ENCODE results near the gene CSRNP2. TPM values are rescaled to one million over a fixed set of nuclear protein-coding genes. Genes with fewer than 3 reads are reported as not detected.

CSRNP2 gene
- total and polyA plus RNA-seq, 2 experiments from 2014 or later = 6.9 to 30.9 TPM

DNA sequence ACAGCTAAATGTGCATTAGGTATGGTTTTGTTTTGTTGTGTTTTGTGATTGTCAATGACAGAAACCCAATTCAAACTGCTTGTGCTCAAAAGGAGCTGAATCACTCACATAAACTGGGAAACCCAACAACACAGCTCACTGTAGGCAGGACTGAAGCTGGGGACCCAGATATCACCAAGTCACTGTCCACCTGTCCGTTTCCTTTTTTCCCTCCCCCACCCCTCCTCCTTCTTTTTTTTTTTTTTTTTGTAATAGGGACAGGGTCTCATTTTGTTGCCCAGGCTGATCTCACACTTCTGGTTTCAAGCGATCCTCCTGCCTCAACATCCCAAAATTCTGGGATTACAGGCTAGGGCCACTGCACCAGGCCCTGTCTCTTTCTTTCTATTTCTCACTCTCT lies 50.3 kb downstream of the CSRNP2 start (continued):
- TF ChIP-seq, protein P1, sequence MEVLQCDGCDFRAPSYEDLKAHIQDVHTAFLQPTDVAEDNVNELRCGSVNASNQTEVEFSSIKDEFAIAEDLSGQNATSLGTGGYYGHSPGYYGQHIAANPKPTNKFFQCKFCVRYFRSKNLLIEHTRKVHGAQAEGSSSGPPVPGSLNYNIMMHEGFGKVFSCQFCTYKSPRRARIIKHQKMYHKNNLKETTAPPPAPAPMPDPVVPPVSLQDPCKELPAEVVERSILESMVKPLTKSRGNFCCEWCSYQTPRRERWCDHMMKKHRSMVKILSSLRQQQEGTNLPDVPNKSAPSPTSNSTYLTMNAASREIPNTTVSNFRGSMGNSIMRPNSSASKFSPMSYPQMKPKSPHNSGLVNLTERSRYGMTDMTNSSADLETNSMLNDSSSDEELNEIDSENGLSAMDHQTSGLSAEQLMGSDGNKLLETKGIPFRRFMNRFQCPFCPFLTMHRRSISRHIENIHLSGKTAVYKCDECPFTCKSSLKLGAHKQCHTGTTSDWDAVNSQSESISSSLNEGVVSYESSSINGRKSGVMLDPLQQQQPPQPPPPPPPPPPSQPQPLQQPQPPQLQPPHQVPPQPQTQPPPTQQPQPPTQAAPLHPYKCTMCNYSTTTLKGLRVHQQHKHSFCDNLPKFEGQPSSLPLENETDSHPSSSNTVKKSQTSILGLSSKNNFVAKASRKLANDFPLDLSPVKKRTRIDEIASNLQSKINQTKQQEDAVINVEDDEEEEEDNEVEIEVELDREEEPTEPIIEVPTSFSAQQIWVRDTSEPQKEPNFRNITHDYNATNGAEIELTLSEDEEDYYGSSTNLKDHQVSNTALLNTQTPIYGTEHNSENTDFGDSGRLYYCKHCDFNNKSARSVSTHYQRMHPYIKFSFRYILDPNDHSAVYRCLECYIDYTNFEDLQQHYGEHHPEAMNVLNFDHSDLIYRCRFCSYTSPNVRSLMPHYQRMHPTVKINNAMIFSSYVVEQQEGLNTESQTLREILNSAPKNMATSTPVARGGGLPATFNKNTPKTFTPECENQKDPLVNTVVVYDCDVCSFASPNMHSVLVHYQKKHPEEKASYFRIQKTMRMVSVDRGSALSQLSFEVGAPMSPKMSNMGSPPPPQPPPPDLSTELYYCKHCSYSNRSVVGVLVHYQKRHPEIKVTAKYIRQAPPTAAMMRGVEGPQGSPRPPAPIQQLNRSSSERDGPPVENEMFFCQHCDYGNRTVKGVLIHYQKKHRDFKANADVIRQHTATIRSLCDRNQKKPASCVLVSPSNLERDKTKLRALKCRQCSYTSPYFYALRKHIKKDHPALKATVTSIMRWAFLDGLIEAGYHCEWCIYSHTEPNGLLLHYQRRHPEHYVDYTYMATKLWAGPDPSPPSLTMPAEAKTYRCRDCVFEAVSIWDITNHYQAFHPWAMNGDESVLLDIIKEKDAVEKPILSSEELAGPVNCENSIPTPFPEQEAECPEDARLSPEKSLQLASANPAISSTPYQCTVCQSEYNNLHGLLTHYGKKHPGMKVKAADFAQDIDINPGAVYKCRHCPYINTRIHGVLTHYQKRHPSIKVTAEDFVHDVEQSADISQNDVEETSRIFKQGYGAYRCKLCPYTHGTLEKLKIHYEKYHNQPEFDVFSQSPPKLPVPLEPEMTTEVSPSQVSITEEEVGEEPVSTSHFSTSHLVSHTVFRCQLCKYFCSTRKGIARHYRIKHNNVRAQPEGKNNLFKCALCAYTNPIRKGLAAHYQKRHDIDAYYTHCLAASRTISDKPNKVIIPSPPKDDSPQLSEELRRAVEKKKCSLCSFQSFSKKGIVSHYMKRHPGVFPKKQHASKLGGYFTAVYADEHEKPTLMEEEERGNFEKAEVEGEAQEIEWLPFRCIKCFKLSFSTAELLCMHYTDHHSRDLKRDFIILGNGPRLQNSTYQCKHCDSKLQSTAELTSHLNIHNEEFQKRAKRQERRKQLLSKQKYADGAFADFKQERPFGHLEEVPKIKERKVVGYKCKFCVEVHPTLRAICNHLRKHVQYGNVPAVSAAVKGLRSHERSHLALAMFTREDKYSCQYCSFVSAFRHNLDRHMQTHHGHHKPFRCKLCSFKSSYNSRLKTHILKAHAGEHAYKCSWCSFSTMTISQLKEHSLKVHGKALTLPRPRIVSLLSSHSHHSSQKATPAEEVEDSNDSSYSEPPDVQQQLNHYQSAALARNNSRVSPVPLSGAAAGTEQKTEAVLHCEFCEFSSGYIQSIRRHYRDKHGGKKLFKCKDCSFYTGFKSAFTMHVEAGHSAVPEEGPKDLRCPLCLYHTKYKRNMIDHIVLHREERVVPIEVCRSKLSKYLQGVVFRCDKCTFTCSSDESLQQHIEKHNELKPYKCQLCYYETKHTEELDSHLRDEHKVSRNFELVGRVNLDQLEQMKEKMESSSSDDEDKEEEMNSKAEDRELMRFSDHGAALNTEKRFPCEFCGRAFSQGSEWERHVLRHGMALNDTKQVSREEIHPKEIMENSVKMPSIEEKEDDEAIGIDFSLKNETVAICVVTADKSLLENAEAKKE (CRISPR knock-in tag; IDR thresholded peaks at IDR 0.05) = no peak
- TF ChIP-seq CTCF (conservative IDR thresholded peaks at IDR 0.05; ENCODE audit: low read depth in 2 of 2) (no peak), POLR2AphosphoS5 (IDR thresholded peaks at IDR 0.05; ENCODE audit: low read depth) (no peak), JUNB (IDR thresholded peaks at IDR 0.05; ENCODE audit: unreplicated experiment) (no peak), NANOG (IDR thresholded peaks at IDR 0.05; ENCODE audit: borderline replicate concordance) (no peak)

DNA sequence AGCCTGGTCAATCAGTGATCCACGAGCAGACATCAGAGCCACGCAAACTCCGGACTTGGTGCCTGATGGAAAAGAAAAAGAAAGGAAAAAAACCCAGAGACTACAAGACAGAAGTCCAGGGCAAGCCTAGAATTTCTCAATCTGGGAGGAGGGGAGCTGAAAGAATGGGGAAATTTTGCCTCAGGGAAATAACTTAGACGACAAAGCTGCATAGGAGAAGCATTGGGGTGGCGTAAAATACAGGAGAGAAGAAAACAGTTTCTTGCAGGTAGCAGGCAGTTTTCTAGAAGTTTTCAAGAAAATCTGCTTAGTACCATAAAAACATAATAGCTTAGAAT lies 54.6 kb downstream of the CSRNP2 start:
- peaks cover 18% of the 10 kb centered on the region for H3K79me2 ChIP-seq (replicated peaks; ENCODE audit: insufficient read depth)
- Mint-ChIP-seq H3K4me1 (peaks cover 35% of the 10 kb centered on the region), H3K27me3 (ENCODE audit: insufficient read depth, low read depth, poor library complexity) (peaks cover 9% of the 10 kb centered on the region), H3K4me3 (no peak overlapping the region), H3K36me3 (ENCODE audit: low read depth) (no peaks in the 10 kb centered on the region), H3K27ac (no peak overlapping the region), H3K9me3 (no peaks in the 10 kb centered on the region)
- no peaks in the 10 kb centered on the region for H3K9me2 ChIP-seq (ENCODE audit: insufficient read depth)
- H4K20me1 ChIP-seq (replicated peaks; ENCODE audit: insufficient read depth) = no peaks in the 10 kb centered on the region
- H3K27me3 ChIP-seq (ENCODE audit: insufficient read depth) = no peaks in the 10 kb centered on the region
- peaks cover 32% of the 10 kb centered on the region for H3K4me1 ChIP-seq (ENCODE audit: insufficient read depth)
- H3K36me3 ChIP-seq (ENCODE audit: insufficient read depth) = no peaks in the 10 kb centered on the region
- H3F3A ChIP-seq (replicated peaks; ENCODE audit: low read depth) = peaks cover 5% of the 10 kb centered on the region; the same call in 1 of the 2 replicates
- no peak for DNase-seq (ENCODE audit: low spot score)
- no peak overlapping the region for H3K27ac ChIP-seq (ENCODE audit: low read depth)
- no peak overlapping the region for H3K4me3 ChIP-seq
- no peak for ATAC-seq
- H2AFZ ChIP-seq = peak overlapping the region; percentile 0; the same call in 1 of the 2 replicates
- H3K4me2 ChIP-seq = peak overlapping the region; percentile 21; the same call in 1 of the 2 replicates
- TF ChIP-seq CREB1 (CRISPR knock-in tag; IDR thresholded peaks at IDR 0.05; ENCODE audit: low read depth) (no peak), ZNF114 (CRISPR knock-in tag; IDR thresholded peaks at IDR 0.05) (no peak), ZNF331 (CRISPR knock-in tag; IDR thresholded peaks at IDR 0.05; ENCODE audit: low read depth) (no peak)
- TF ChIP-seq, protein P1 (CRISPR knock-in tag; IDR thresholded peaks at IDR 0.05) = no peak
